ENCODE data around the gene SPINK8.
"Not testable (repeated sequence)": the region's sequence is repeated elsewhere in the genome, so short reads cannot be mapped to it uniquely, and the experiment has no call there.

Gene SPINK8

DNA sequence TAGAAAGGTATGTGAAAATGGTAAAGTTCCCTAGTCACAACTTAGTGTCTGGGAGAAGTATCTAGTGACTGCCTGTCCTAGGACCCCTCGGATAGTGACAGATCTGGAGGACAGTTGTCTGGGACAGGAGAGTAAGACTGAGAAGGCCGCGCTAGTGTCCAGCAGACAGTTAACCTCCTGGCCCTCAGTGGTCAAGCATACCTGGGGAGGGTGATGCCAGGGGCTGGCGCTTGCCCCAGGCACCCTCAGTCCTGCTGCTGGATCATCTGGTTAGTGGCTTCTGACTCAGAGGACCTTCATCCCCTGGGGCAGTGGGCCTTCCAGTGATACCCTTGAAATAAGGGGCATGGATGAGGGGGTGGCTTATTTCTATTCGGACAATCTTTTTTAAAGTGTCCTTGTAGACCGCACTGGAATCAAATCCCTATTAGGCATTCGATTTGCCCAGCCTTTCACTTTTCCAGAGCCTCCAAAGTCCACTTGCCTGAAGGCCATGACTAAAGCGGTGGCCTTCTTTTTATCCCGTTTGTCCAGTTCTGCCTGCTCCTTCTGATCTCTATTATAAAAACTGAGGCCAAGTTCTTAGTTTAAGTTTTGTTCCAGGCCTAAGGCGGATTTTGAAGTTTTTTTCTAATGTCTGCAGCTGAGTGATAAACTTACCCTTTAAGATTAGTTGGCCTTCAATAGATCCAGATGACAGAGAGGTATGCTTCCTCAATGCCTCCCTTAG is 1.6 kb downstream of the SPINK8 start:
- not testable (repeated sequence) for DNase-seq (ENCODE audit: low read depth in 2 of 2)

DNA sequence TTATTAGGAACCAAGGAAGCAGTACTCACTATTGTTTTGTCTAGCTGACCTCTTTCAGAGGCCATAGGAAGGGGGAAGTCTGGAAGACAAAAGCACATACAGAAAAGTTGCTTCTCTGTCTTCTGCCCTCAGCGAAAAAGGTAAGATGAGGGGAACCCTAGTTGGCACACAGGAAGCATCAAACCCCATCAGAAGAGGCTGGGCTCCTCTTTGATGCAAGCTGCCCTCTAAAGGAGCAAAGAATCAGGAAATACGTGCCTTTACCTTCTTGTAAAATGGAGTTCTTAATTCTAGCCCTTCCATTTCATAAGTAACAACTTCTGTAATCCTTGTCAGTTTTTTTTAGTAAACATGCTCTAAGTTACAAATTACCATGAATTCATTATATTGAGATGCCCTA is 12.5 kb downstream of the SPINK8 start:
- no peak for DNase-seq (ENCODE audit: low read depth in 2 of 2)

DNA sequence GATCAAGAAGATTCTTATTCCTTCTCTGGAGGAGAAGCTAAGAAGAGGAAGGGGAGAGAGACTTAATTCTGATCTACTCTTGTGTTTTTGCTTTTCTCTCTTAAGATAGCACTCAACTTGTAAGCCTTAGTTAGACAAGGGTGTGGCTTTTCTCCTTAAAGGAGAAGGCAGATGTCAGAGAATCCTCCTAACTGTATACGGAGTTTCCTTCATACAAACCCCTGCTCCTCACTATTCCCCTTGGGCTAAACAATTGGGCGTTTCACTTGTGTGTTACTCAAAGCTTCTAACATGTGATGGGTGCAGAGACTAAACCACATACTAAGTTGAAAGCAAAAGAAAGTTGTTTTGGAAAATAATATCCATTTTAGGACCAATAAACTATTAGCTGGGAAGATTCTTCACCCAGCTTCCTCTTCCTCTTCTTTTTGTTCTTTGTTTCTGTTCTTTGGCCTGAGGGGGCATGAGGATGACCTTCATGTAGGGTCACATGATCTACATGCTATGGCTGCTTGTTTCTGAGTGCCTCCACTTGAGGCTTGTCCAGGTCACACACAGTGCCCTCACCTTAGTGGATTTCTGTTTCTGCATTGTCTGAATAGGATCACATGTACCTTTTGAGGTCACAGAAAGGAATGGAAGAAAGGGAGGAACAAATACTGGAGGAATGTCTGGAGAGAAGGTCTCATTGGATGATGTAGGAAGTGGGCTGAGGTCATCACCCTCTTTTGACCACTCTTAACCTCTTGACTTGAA is 14.6 kb downstream of the SPINK8 start:
- no peak for DNase-seq (ENCODE audit: low read depth in 2 of 2)

DNA sequence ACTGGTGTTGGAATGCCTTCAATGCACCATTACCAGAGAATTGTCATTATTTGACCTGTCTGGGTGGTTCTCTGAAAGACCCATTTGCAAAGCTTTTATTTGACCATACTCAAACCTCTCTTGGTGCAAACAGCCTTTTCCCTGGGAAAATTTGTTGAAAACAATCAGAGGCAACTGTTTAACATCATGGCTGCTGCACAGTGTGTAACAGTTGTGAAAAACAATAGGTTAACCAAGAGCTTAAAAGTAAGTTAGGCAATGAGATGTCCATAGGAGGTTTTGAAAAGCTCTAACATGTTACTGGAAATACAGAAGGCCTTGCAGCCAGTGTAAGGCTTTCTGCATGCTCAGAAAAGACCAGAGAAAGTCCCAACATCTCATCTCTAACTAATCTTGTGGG is 18.9 kb downstream of the SPINK8 start:
- DNase-seq (ENCODE audit: low read depth in 2 of 2), result no peak

DNA sequence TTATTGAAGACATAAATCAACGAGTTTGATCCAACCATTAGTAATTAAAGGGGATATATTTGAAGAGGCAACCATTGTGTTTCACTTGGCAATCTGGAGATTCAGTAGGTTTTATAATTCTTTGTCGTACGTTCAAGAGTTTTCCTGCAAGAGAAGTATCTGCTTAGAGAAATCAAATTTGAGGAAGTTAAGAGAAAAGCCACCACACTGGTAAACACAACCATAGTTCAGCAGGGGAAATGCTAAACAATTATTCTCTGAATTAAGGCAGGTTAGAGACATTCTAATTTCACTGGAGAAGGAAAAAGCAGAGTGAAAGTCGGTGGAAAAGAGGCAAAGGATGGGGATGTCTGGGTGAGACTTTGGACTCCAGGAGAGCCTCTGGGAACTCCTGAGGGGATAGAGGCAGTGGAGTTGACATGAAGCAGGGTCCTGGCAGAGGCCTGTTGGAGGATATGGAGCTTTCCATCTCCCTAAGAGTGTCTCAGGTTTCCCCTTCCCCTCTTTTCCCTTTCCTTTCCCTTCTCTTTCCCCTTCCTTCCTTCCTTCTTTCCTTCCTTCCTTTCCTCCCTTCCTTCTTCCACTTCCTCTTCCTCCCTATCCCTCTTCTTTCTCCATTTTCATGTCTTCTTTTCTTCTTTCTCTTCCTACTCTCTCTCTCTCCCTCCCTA is 26.5 kb downstream of the SPINK8 start:
- no peak for DNase-seq (ENCODE audit: low read depth in 2 of 2)

DNA sequence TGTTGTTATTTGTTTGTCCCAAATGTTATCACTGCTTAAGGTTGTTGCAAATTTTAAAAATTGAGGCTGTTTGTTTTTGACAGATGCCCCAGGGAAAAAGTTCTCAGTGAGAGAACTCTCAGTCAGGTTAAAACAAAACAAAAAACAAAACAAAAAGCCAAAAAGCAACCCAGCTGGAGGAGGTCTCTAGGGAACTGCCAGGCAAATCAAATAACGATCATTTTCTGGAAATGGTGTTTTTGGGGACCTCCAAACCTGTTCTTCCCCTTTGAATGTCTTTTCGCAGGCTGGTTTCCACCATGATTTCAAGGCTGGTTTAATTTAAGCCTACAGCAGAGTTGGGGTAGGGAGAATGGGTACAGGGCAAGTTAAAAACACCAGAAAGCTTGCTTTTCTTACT is 27.2 kb downstream of the SPINK8 start:
- DNase-seq (ENCODE audit: low read depth in 2 of 2), result no peak

DNA sequence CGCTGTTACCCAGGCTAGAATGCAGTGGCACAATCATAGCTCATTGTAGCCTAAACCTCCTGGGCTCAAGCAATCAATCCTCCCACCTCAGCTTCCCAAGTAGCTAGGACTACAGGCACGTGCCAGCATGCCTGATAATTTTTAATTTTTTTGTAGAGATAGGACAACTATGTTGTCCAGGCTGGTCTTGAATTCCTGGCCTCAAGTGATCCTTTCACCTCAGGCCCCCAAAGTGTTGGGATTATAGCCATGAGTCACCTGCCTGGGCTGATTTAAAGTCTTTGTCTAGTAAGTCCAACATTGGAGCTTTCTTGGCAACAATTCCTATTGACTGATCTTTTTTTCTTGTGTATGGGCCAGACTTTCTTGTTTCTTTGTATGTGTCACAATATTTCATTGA is 28.1 kb downstream of the SPINK8 start:
- DNase-seq (ENCODE audit: low read depth in 2 of 2), result no peak

DNA sequence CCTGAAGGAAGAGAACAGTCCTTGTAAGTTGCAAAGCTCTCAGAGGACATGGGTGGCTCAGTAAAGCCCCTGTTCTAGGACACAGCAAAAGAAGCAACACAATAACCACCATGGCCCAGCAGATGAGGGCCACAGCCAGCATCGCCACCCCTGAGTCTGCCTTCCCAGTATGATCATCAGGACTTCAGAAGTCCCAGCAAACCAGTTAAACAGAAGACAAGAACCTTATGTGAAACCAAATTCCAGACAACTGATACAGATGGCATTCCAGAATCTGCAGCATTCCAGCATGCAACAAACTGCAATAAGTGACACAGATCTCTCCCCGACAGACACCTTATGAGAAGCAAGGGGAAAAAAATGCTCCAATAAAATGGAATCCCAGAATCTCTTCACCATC is 30.4 kb downstream of the SPINK8 start:
- no peak for DNase-seq (ENCODE audit: low read depth in 2 of 2)

DNA sequence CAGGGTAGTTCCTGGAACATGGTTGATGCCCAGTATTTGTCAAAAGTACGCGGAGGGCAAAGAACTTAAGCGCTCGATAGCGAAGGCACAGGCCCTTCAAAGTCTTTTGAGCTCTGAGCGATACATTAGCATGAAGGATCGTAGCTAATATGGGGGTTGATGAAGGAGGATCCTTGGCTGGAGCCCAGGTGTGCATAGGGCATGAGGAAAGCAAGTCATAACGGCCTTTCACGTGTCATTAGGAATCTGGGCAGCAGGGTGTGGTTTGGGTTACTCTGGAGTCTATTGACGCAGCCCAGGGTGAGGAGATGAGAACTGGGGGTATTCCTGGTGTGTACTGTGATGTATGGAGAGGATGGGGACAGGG is 31.7 kb downstream of the SPINK8 start:
- no peak for DNase-seq (ENCODE audit: low read depth in 2 of 2)

DNA sequence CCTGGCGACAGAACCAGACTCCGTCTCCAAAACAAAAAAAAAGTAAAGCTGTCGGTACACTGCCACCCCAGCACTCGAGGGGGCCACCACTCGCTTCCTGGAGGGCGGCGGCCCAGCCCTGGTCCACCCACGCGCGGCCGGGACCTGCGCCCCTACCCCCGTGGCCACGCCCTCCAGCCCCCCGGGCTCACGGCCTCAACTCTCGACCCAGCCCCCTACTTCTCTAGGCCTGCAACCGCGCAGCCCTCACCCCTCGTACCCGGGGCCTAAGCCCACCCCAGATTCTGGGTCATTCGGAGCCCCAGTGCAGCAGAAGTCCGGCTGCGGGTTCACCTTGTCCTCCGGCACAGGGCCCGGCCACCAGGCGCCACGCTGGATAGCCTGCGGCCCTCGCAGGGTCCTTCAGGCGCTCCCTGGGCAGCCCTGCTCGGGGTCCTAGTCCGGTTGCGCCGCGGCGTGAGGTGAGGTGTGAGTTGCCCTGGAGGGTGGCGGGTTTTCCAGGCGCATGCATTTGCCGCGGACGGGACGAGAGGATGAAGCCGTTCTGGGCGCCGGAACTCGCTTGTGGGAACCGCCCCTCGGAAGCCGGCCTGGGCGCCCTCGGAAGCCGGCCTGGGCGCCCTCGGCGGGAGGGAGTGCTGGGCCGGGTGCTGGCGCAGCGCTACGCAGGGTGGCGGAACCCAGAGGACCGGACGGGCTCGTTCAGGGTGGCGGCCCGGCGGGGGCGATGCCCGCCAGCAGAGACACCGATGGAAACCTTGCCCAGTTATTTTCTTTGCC is 32.3 kb downstream of the SPINK8 start, which contains the start of gene NME6:
Gene NME6, minus strand, starts transcription at position 348 of the 780 bp plus-strand sequence.
- peak; percentile 88 to 90 for DNase-seq (ENCODE audit: low read depth in 2 of 2)

DNA sequence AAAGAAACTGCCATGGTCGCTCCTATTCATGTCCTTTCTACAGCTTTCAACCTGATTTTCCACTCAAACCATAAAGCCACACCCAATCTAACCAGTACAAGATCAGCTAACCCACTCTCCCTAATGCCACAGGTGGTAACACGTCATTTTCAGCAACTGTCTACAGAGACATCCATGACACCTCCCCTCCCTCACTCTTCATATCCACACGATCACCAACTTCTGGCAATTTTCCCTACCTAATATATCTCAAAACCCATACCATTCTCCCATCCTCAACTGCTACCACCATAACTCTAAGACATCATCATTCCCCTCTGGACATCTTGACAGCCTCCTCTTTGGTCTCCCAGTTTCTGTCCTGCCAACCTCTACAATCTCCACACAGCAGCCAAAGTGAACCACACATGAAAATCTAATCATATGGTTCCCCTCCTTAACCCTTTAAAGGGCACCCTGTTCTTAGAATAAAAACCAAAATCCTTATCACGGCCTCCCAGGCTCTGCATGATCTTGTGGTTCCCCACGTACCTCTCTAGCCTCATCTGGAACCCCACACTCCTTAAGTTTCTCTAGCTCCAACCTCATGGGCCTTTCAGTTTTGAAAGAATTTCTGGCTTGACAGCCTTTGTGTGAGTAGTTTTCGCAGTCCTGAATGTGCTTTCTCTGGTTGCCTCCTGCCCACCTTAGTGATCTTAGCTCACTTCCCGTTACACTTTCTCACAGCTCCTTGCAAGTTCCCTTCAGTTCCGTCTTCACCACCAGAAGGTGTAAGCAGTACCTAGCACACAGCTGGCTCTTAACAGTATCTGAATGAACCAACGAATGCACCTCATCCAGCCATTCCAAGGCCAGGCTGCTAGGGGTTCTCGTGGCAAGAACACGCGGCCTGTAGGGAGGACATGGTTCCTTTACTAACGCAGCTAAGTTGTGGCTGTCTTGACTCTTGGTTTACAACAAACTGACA is 33.4 kb downstream of the SPINK8 start:
- DNase-seq (ENCODE audit: low read depth in 2 of 2), result peak in 1 of 2 donors; percentile 11

DNA sequence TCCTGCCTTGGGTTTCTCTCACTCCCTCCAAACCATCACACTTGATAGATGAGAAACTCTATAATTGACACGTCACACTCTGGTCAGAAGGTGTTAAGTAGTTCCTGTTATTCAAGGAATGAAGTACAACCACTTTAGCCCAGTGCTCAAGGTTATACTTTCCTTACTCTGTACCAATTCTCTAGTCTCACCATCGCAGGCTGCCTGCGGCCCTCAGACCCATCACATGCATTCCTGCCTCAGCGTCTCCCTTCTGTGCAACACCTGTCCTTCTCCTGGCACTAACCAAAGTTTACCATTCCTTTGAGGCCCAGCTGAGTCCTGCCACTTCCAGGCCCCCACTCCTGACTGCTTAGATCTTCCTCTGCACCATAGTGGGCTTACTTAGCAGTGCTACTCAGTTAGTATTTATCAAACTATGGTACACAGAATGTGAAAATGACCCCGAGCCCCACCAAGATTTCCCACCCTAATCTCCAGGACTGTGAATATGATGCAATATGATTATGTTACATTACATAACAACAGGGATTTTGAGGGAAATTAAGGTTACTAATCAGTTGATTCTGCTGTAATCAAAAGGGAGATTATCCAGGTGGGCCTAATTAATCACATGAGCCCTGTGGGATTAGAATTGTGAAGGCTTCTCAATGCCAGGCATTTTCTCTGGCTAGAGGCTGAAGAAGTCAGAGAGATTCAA is 36.2 kb downstream of the SPINK8 start:
- no peak for DNase-seq (ENCODE audit: low read depth in 2 of 2)

DNA sequence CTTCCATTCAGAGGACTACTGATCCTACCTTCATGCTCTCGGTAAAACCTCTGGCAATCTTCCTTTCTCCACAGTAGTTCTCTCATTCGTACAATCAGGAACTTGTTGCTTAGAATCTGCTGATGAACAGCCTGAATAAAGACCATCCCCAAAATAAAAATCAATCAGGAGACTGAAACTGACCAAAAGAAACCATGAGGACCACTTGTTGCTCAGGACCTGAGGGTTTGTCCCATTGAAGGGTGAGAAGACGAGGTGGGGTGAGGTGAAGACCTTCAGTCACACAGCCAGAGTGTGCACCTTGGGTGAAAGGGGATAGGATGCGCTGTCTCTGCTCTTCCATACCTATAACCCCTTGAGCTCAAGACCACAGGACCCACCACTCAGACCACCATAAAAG is 36.8 kb downstream of the SPINK8 start:
- DNase-seq (ENCODE audit: low read depth in 2 of 2), result no peak

DNA sequence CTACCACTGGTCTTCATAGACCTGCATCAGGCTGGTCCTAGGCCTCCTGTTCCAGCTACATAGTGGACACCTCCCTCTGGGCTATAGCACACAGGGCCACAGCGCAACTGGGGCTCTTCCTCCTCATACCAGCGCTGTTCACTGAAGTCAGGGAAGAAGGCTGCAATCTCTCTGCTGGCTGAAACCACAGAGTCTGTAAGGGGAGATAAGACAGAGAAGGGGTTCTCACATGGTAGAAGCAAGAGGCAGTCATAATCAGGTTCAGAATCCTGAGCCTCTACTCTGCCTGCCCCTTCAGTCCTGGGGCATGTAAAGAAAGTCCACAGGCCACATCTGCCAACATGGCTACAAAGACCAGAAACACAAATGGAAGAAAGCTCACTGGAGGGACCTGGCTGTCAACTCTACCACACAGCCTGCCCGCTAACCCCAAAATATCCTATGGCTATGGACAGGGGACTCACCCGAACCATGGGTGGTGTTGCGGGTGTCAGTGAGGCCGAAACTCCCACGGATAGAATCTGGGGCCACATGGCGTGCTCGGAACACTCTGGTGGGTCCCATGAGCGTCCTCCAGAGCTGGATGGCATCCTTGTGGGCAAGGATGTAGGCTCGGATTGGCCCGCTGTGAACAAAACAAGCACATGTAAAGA is 38.7 kb downstream of the SPINK8 start:
- no peak for DNase-seq (ENCODE audit: low read depth in 2 of 2)

DNA sequence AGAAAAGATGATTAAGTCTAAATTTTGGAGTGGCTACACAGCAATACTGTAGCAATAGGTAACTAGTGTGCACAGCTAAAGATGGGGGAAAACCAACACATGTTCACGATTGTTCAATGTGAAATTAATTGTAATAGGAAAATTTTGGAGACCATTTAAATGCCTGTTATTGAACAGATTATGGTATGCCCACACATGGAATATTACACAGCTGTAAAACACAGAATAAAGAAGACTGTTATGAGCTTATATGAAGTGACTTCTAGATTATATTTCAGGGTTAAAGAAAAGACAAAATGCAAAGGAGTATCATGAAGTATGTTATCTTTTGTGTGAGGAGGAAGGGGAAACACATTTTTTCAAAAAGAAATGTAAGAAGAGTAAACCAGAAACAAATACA is 43.8 kb downstream of the SPINK8 start:
- no peak for DNase-seq (ENCODE audit: low read depth in 2 of 2)

DNA sequence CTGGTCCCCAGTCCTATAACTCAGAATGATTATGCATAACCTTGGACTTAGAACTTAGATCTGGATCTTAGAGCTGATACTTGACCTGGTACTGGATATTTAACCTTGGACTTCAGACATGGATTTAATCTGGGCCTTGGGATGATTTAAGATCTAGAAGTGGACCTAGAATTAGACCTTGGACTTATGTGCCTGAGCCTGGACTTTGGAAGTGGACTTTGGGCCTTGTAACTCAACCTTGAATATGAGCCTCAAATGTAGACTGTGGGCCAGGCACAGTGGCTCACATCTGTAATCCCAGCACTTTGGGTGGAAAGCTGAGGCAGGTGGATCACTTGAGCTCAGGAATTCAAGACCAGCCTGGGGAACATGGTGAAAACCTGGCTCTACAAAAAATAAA is 46.4 kb downstream of the SPINK8 start:
- no peak for DNase-seq (ENCODE audit: low read depth in 2 of 2)

DNA sequence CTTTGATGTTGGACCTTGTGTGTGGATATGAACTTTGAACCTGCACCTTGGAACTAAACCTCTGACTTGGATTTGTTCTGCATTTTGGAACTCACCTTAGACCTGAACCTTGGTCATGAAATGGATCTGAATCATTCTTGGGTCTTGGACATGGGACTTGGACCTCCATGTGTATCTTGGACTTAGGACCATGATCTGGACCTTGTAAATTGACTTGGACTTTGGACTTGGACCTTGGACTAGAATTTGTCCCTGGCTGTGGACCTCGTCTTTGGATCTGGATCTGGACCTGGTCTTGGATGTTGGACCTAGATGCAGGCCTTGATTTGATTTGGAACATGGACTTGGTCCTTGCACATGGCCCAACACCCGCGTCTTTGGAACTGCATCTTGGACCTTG is 47.2 kb downstream of the SPINK8 start:
- no peak for DNase-seq (ENCODE audit: low read depth in 2 of 2)

DNA sequence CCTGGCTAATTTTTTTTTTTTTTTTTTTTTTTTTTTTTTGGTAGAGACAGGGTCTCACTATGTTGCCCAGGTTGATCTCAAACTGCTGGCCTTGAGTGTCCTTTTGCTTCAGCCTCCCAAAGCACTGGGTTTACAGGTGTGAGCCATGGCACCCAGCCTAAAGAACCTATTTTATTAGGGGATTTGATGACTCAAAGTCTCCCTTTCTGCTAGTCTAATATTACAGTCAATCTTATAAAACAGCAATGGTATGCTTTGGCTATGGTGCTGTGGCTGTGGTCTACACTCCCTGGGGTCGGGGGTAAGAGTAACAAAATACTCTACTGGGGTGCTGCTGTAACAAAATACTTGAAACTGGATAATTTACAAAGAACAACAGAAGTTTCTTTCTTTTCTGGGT is 47.8 kb downstream of the SPINK8 start:
- DNase-seq (ENCODE audit: low read depth in 2 of 2), result no peak

DNA sequence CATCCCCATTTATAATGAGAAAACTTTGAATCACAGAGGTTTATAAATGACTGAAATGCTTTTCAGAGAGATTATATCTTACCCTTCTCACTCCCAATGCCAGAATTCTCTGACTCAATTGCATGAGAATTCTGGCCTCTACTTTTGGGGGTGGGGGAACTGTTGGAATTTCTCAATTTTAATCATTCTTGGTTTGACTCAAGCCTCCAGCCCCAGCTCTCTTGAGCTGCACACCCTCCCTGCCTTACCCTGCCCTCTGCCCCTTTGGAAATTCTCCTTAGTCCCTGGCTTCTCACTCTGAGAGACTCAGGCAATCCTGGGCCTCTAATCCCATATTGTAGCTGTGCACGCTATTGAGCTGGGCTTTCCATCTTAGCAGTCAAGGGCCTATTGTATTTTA is 48.3 kb downstream of the SPINK8 start:
- no peak for DNase-seq (ENCODE audit: low read depth in 2 of 2)

DNA sequence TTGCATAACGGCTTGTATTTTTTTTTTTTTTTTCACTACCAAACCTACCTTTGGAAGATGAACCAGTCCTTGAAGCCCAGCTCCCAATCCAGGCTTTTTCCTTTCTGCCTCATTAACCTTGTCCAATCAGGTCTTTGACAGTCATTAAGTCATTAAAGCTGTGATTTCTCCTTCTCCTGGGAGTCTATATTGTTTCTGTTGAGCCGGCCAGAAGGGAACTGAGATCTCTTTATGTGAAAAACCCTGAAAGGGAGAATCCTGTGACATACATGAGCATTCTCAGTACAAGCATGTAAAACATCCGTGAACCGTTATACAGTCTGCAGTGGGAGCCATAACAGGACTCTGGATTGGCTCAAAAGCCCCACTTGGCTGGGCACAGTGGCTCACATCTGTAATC is 52.6 kb downstream of the SPINK8 start:
- DNase-seq (ENCODE audit: low read depth in 2 of 2), result no peak
